Measurements from ENCODE around the gene ARL9.

The ARL9 gene

DNA sequence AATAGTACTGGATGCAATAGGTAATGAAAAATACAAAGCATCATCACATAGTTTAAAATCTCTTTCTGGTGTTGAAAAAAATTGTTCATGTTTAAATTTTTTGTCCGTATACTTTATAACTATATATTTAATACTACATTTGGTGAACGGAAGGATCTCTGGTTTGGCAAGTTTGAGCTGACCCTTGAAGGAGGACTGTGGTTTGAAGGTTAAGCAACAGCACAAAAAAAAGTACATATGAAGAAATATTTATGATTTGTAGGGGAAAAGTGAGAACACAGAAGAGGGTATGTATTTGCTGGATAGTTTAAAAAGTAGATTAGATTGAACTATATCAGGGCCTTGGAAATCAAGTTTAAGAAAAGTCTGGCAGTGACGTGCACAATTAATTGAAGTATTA, 24.9 kb upstream of the ARL9 start:
- peaks cover 11% of the 10 kb centered on the region for H3K4me1 Mint-ChIP-seq (ENCODE audit: low read depth)
- no peak overlapping the region for H3K27ac Mint-ChIP-seq
- peaks cover 52% of the 10 kb centered on the region for H3K36me3 Mint-ChIP-seq (ENCODE audit: low read depth)
- H3K9me3 Mint-ChIP-seq: no peaks in the 10 kb centered on the region
- H3K4me3 Mint-ChIP-seq: no peak overlapping the region
- H3K27me3 Mint-ChIP-seq (ENCODE audit: low read depth): no peaks in the 10 kb centered on the region

DNA sequence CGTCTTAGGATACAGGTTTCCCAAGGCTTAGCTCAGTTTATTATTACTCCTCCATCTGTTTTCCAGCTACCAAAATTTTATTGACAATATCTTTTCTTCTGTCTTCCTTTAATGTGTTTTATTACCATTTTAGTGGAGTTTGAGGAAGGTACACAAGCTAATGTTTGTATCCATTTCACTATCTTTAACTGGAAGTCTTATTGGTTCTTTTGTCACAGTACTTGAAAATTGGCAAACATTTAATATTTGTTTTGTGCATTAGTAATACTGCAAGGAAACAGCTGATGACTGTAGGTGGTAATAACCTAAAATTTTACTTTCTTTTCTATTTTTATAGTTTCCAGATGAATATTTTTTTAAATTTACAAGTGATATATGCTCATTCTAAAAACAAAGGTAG, 9.3 kb upstream of the ARL9 start:
- H3K36me3 Mint-ChIP-seq (ENCODE audit: low read depth): peaks cover 52% of the 10 kb centered on the region

DNA sequence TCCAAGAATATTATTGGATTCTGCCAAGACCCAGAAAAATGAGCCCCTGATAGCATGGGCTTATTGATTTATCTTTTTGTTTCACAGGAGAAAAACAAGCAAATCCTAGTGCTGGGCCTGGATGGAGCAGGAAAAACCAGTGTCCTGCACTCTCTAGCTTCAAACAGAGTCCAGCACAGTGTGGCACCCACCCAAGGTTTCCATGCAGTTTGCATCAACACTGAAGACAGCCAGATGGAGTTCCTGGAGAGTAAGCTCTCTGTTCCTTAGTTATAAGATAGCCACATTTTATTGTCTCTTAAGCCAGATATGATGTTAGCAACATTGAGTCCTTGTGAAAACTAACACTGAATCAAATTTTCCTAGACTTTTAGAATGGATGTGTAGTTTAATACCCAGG, 5.5 kb downstream of the ARL9 start:
- H3K4me1 Mint-ChIP-seq (ENCODE audit: low read depth): no peaks in the 10 kb centered on the region
- no peaks in the 10 kb centered on the region for H3K36me3 Mint-ChIP-seq (ENCODE audit: low read depth)
- H3K4me3 Mint-ChIP-seq: no peak overlapping the region
- H3K9me3 Mint-ChIP-seq: no peaks in the 10 kb centered on the region
- H3K27me3 Mint-ChIP-seq (ENCODE audit: low read depth): peaks cover 14% of the 10 kb centered on the region
- H3K27ac Mint-ChIP-seq: no peak overlapping the region

More for the DNA sequence above, 9.3 kb upstream of the ARL9 start:
- no peaks in the 10 kb centered on the region for H3K27me3 Mint-ChIP-seq (ENCODE audit: low read depth)
- H3K27ac Mint-ChIP-seq: no peak overlapping the region
- no peak overlapping the region for H3K4me3 Mint-ChIP-seq
- H3K9me3 Mint-ChIP-seq: no peaks in the 10 kb centered on the region
- no peaks in the 10 kb centered on the region for H3K4me1 Mint-ChIP-seq (ENCODE audit: low read depth)

DNA sequence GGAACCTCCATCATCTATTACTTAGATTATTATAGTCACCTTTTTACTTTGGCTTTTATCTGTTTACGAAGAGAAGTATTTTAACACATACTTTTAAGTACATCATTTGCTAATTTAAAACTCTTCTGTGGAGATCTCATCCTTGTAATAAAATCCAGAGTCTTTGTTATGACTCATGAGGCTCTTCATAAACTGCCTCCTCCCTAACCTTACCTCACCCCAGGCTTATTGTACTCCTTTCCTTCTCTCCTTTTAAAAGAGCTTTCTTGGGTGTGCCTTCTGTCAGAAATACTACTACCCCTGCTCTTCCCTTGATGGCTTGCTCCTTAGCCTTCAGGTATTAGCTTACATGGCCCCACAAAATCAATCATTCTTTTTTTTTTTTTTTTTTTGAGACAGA, 6.6 kb downstream of the ARL9 start:
- Mint-ChIP-seq H3K4me1 (ENCODE audit: low read depth) (no peaks in the 10 kb centered on the region), H3K36me3 (ENCODE audit: low read depth) (no peaks in the 10 kb centered on the region), H3K4me3 (no peak overlapping the region), H3K27ac (no peak overlapping the region), H3K9me3 (no peaks in the 10 kb centered on the region), H3K27me3 (ENCODE audit: low read depth) (peaks cover 13% of the 10 kb centered on the region)

DNA sequence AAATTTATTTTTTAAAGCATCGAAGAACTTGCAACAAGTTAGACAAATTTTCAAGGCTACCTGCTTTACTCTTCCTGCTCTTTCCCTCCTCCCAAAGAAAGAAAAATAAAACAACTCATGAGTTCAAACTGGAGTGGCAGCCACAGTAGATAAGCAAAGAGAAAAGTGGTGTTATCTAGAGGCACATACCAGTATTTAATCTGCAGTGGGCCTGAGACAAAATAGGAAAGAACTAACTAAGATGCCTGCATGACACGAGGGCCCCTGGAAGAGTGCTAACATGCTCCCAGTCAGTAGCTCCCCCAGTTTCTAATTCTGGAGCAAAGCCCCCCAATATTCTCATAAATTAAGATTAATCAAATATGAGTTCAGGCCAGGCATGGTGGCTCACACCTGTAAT, 7.9 kb downstream of the ARL9 start:
- Mint-ChIP-seq H3K27me3 (ENCODE audit: low read depth) (peaks cover 13% of the 10 kb centered on the region), H3K4me1 (ENCODE audit: low read depth) (no peaks in the 10 kb centered on the region), H3K9me3 (no peaks in the 10 kb centered on the region), H3K27ac (no peak overlapping the region), H3K36me3 (ENCODE audit: low read depth) (no peaks in the 10 kb centered on the region), H3K4me3 (no peak overlapping the region)

DNA sequence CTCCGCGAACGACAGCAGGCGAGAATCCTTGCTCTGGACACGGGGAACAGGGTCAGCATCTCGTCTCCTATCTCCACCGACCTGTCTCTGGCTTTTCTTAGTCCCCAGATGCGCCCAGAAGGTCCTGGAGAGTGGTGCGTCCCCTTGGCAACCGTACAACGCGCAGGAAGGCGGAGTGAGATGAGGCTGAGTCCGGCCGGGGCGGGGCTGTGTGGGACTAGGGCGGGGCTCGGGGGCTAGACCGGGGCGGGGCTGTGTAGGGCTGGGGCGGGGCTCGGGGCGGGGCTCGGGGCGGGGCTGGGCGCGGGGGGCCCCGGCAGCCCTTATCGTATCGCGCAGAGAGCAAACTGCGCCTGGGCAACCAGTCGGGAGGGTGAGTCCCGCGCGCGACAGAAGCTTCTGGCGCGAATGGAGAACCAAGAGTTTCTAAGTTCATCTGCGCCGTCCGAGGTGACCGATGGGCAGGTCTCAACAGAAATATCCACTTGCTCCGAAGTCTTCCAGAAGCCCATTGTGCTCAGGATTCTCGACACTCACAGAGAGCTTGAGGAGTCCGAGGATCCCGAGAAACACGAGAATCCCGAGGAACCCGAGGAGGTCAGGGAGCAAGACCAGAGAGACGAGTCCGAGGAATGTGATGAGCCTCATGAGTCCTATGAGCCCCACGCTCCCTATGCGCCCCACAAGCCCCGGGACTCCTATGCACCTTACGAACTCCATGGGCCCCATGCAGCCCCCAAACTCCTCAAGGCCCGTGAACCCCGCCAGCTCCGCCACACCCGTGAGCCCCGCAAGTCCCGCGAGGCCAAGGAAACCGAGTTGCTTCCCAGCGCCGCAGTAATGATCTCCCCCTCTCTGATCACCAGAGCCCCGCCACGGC, 24.9 kb downstream of the ARL9 start:
- Mint-ChIP-seq H3K27ac (no peak overlapping the region), H3K9me3 (no peaks in the 10 kb centered on the region), H3K4me1 (ENCODE audit: low read depth) (no peaks in the 10 kb centered on the region), H3K36me3 (ENCODE audit: low read depth) (no peaks in the 10 kb centered on the region), H3K4me3 (peak overlapping the region; percentile 56), H3K27me3 (ENCODE audit: low read depth) (peaks cover 15% of the 10 kb centered on the region)

DNA sequence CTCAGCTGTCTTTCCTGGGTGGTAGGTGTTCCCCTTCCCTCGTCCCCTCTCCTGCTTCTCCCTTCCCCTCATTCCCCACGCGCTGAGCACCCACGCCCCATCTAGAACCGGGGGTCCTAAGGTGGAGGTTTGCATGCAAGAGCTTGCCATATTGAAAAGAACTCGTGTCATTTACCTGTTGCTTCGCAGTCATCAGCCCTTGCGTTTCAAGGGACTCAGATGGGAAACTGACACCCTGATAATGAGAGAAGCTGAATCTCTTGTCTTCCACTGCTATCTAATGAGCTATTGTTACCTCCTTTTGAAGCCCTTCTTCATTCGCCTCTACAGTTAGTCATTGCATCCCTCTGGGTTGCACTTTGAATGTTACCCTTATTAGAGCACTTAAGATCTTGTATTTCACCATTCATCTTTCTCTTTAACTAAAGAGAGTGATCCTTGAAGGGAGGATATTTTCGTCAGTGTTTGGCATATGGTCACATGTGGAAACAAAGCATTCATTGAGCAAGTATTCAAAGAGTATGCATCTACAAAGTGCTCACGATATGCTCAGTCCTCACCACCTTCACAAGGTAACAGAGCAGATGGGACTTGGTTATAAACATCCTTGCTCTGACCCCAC, 25.7 kb downstream of the ARL9 start:
- Mint-ChIP-seq H3K4me3 (no peak overlapping the region), H3K27ac (no peak overlapping the region), H3K36me3 (ENCODE audit: low read depth) (no peaks in the 10 kb centered on the region), H3K27me3 (ENCODE audit: low read depth) (peaks cover 15% of the 10 kb centered on the region), H3K9me3 (no peaks in the 10 kb centered on the region), H3K4me1 (ENCODE audit: low read depth) (no peaks in the 10 kb centered on the region)

DNA sequence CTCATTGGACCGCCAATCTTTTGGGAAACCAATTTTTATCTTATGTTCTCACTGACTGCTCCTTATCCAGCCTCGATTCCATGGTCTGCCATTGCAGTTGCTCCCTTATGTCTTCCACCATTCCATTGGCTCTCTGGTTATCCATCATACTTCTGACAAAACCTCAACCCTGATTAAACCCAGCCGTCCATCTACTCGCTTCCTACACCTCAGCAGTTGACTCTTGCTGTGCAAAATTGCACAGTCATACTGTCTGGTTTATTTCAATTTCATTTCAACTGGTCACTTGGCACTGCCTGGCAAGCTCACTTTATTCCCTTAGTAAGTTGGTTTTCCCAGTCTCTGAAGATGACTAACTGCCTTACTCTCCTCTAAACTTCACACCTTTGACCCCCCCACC, 26.2 kb downstream of the ARL9 start:
- no peaks in the 10 kb centered on the region for H3K4me1 Mint-ChIP-seq (ENCODE audit: low read depth)
- H3K27ac Mint-ChIP-seq: no peak overlapping the region
- H3K9me3 Mint-ChIP-seq: no peaks in the 10 kb centered on the region
- no peak overlapping the region for H3K4me3 Mint-ChIP-seq
- no peaks in the 10 kb centered on the region for H3K36me3 Mint-ChIP-seq (ENCODE audit: low read depth)
- H3K27me3 Mint-ChIP-seq (ENCODE audit: low read depth): peaks cover 11% of the 10 kb centered on the region

DNA sequence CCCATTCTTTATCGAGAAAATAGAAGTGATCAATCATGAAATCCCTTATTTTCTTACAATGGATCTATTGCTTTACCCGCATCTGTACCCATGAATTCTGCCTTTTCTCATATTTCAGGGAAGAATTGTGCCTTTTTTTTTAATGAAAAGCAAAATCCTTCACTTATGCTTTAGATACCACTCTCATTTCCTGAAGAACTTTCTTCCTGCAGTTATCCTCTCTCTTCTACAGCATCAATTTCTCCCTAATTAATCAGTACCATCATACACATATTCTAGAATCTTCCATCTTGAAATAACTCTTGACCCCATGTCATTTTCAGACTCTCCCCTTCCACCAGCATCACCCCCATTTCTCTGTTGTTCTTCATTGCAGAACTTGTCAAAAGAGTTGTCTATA, 26.6 kb downstream of the ARL9 start:
- H3K4me3 Mint-ChIP-seq: no peak overlapping the region
- peaks cover 11% of the 10 kb centered on the region for H3K27me3 Mint-ChIP-seq (ENCODE audit: low read depth)
- no peaks in the 10 kb centered on the region for H3K4me1 Mint-ChIP-seq (ENCODE audit: low read depth)
- H3K36me3 Mint-ChIP-seq (ENCODE audit: low read depth): no peaks in the 10 kb centered on the region
- no peak overlapping the region for H3K27ac Mint-ChIP-seq
- H3K9me3 Mint-ChIP-seq: no peaks in the 10 kb centered on the region

DNA sequence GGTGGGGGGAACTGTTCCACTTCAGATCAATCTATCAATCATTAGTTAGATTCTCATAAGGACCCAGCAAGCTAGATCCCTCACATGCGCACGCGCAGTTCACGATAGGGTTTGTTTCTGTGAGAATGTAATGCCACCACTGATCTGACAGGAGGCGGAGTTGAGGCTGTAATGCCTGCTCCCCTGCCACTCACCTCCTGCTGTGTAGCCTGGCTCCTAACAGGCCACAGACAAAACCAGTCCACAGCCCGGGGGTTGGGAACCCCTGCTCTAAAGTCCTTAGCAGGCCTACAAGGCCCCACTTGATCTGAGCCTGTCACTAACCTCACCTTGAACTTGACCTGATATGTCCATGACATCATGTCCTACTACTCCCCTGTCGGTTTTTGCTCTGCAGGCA, 30.3 kb downstream of the ARL9 start:
- peaks cover 10% of the 10 kb centered on the region for H3K27me3 Mint-ChIP-seq (ENCODE audit: low read depth)
- H3K36me3 Mint-ChIP-seq (ENCODE audit: low read depth): no peaks in the 10 kb centered on the region
- no peak overlapping the region for H3K4me3 Mint-ChIP-seq
- no peaks in the 10 kb centered on the region for H3K9me3 Mint-ChIP-seq
- no peaks in the 10 kb centered on the region for H3K4me1 Mint-ChIP-seq (ENCODE audit: low read depth)
- no peak overlapping the region for H3K27ac Mint-ChIP-seq

DNA sequence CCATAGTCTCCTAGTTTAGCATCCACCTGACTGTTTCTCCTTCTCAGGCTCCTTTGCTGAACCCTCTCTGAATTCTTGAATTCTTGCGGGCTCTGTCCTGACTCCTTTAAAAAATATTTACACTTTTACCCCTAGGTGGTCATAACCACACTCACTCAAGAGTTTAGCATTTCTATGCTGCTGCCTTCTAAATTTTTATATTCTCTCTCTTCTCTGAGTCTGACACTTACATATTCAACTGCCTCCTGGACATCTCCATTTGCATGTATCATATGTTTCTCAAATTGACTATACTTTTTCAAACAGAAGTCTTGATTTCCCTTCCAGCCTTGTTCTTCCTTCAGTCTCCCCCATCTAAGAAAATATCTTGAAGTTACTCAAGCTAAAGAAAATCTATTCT, 31.6 kb downstream of the ARL9 start:
- H3K36me3 Mint-ChIP-seq (ENCODE audit: low read depth): no peaks in the 10 kb centered on the region
- H3K9me3 Mint-ChIP-seq: no peaks in the 10 kb centered on the region
- H3K27me3 Mint-ChIP-seq (ENCODE audit: low read depth): peaks cover 15% of the 10 kb centered on the region
- H3K27ac Mint-ChIP-seq: no peak overlapping the region
- H3K4me3 Mint-ChIP-seq: no peak overlapping the region
- no peaks in the 10 kb centered on the region for H3K4me1 Mint-ChIP-seq (ENCODE audit: low read depth)

DNA sequence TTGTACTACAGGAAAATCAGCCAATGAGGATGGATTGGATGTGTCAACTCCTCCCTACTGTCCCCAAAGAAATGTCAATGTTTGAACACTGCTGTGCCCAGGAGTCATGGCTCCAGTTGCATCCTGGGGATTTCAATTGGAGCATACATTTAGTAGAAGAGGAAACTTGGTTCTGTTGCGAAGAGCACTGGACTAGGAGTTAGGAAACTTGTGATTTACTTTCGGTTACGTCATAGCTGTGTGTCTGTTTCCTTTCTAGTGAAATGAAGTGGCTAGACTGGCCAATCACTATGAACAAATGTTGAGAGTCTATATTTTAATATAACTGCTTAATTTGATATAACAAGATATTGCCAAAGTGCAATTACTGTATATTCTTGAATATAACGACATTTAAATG, 35.2 kb downstream of the ARL9 start:
- no peaks in the 10 kb centered on the region for H3K36me3 Mint-ChIP-seq (ENCODE audit: low read depth)
- H3K4me3 Mint-ChIP-seq: no peak overlapping the region
- H3K4me1 Mint-ChIP-seq (ENCODE audit: low read depth): peaks cover 7% of the 10 kb centered on the region
- no peak overlapping the region for H3K27ac Mint-ChIP-seq
- H3K27me3 Mint-ChIP-seq (ENCODE audit: low read depth): peaks cover 25% of the 10 kb centered on the region
- no peaks in the 10 kb centered on the region for H3K9me3 Mint-ChIP-seq

DNA sequence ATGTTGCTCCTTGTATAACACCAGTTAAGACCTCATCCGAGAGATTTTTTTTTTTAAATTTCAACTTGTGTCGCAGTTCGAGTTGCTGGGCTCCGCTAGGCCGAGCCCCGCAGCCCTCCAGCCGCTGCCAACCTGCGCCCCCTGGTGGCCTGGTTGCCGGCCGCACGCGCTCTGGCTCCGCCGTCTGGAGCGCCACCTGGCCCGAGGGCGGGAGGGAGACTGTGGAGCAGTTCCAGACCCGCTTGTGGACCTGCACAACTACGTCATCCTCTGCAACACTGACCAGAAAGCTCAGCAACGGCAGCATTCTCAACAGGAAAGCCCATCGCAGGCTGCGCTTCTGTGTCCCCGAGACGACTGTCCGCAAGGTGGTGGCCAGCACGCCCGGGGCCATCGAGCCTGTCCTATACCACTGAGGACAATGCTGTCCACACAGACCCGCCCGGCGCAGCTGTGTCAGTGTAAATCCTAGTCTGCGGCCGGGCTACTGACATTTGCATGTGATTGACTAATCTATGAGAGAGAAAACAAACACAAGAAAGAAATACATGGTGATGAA, 39.1 kb downstream of the ARL9 start:
- H3K9me3 Mint-ChIP-seq: no peaks in the 10 kb centered on the region
- H3K4me3 Mint-ChIP-seq: peak overlapping the region; percentile 46
- H3K36me3 Mint-ChIP-seq (ENCODE audit: low read depth): no peaks in the 10 kb centered on the region
- peaks cover 11% of the 10 kb centered on the region for H3K4me1 Mint-ChIP-seq (ENCODE audit: low read depth)
- H3K27me3 Mint-ChIP-seq (ENCODE audit: low read depth): peaks cover 21% of the 10 kb centered on the region
- H3K27ac Mint-ChIP-seq: no peak overlapping the region

DNA sequence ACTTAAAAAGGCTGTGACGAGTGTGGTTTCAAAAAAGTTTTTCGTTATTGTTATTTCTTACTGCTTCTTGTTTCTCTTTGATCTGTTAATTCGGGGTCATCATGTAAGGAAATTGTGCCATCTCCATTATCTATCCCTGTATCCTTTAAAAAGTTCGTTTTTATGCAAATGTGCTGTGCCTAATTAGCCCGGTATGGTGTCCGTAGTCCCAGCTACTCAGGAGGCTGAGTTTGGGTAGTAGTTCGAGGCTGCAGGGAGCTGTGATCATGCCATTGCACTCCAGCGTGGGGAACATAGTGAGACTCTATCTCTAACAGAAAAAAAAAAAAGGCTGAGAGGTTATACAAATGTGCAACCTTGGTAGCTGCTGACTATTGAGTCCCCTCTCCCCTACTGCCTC, 45.1 kb downstream of the ARL9 start:
- Mint-ChIP-seq H3K9me3 (no peaks in the 10 kb centered on the region), H3K27ac (no peak overlapping the region), H3K4me1 (ENCODE audit: low read depth) (peaks cover 4% of the 10 kb centered on the region), H3K27me3 (ENCODE audit: low read depth) (peaks cover 6% of the 10 kb centered on the region), H3K36me3 (ENCODE audit: low read depth) (no peaks in the 10 kb centered on the region), H3K4me3 (no peak overlapping the region)

DNA sequence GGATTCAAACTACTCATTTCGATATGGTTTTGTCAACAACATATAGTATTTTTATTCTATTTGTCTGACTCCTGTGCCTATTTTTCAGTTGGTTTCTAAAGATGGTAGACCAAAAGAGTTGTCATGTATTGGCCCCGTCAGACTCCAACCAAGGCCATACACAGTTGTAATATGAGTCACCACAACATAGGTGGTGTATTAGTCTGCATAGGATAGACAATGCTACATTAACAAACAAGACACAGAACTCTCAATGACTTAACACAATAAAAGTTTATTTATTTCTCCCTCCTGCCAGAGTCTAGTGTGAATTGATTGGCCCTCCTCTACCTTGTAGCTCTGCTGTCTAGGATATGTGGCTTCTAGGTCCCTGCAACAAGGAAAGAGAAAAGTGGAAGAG, 45.9 kb downstream of the ARL9 start:
- Mint-ChIP-seq H3K27me3 (ENCODE audit: low read depth) (peaks cover 7% of the 10 kb centered on the region), H3K4me1 (ENCODE audit: low read depth) (peaks cover 4% of the 10 kb centered on the region), H3K9me3 (no peaks in the 10 kb centered on the region), H3K36me3 (ENCODE audit: low read depth) (no peaks in the 10 kb centered on the region), H3K4me3 (no peak overlapping the region), H3K27ac (no peak overlapping the region)
